GM21825 (cell line): ENCODE results near the gene FNBP1.

Experiments
- ATAC-seq: cut with Tn5 transposase; IDR thresholded peaks from one replicate; pipeline ENCODE4 v1.9.1; 2021; ENCODE audit warnings: mild to moderate bottlenecking, moderate library complexity; ENCODE audit not compliant: unreplicated experiment

FNBP1 gene

DNA sequence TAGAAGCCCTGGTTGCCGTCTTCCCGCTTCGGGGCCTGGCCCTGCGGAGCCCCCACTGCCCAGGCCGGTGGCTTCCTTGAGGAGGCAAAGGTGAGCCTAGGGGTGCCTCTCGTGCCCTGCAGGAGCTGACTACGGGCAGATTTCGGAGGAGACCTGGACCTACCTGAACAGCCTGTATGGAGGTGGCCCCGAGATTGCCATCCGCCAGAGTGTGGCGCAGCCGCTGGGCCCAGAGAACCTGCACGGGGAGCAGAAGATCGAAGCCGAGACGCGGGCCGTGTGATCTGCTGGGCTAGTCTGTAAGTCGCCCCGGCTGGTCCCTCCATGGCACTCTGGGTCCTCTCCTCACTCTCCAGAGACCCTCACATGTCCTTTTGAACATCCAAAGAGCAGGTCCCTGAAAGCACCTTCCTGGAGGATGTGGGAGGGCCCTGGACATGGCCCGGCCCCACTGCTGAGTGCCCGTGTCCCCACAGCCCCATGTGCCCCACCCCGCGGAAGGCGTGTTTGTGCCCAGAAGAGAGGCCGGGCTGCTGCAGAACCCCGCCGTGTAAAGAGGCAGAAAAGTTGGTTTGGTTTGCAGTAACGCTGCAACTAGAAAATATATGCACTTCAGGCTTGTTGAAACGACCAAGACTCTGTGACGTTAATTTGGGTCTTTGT, 162.9 kb downstream of the FNBP1 start:
- ATAC-seq, result no peak

- ATAC-seq, result no peak
Measured at GRCh38 chr9:129879103-129879699, 163.8 kb downstream of the FNBP1 start.

DNA sequence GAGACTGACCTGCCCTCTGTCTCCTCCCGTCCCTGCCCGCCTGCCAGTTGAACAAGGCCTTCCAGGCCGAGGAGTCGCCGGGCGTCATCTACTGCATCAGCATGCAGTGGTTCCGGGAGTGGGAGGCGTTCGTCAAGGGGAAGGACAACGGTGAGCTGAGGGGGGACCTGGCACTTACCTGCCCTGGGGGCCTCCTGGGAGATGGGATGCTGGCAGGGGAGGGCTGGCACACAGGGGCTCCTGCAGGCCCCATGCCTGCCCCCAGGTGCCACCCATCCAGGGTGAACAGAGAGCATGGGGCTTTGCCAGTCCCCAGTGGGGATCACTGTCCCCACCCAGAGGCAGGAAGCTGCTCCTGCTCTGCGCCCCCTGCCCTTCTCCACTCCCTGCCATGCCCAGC, 164.7 kb downstream of the FNBP1 start:
- no peak for ATAC-seq

DNA sequence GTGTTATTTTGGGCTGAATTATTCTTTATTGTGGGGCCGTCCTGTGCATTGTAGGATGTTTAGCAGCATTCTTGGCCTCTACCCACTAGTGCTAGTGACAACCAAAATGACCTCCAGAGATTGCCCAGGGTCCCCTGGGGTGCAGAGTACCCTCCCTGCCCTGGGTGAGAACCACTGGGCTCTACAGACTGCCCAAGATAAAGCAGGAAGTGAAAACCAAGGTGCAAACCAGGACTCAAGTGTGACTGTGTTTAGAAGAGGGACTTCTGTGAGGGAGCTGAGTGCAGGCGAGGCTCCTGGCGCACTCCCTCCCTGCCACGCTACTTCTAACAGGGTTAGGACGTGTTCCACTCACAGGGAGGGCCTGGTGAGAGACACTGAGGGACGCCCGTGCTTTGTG, 166.2 kb downstream of the FNBP1 start:
- no peak for ATAC-seq

DNA sequence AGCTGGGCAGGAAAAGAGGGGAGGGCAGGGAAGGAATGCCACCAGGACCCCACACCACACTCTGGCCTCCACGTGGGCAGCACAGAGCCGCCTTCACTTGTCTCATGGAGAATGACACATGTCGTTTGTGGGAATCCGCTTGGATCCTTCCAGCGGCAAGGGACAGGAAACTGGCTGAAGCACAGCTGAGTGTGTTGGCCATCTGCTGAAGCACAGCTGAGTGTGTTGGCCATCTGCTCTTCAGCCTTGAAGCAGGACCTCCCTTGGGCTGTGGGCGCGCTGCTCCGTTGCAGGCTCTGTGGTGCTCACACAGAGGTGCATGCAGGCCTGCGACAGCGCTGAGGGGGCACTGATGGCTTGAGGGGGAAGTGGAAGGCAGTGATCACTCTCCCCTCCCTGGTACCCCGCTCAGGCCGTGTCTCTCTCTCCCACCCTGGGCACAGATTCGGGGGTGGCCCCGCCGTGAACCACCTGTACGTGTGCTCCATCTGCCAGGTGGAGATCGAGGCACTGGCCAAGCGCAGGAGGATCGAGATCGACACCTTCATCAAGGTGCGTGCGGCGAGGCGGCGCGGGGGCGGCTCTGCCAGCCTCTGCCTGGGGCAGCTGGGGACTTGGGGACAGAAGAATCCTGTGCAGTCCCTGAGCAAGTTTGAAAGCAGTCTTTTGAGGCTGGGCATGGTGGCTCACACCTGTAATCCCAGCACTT, 167.1 kb downstream of the FNBP1 start:
- no peak for ATAC-seq

GRCh38 chr9:129875181-129875611, 167.8 kb downstream of the FNBP1 start:
- ATAC-seq, result no peak

- no peak for ATAC-seq
Measured at GRCh38 chr9:129874261-129875101, 168.5 kb downstream of the FNBP1 start.

- no peak for ATAC-seq
Measured at GRCh38 chr9:129873563-129874190, 169.3 kb downstream of the FNBP1 start.

GRCh38 chr9:129871046-129871445, 171.9 kb downstream of the FNBP1 start:
- ATAC-seq, result no peak

DNA sequence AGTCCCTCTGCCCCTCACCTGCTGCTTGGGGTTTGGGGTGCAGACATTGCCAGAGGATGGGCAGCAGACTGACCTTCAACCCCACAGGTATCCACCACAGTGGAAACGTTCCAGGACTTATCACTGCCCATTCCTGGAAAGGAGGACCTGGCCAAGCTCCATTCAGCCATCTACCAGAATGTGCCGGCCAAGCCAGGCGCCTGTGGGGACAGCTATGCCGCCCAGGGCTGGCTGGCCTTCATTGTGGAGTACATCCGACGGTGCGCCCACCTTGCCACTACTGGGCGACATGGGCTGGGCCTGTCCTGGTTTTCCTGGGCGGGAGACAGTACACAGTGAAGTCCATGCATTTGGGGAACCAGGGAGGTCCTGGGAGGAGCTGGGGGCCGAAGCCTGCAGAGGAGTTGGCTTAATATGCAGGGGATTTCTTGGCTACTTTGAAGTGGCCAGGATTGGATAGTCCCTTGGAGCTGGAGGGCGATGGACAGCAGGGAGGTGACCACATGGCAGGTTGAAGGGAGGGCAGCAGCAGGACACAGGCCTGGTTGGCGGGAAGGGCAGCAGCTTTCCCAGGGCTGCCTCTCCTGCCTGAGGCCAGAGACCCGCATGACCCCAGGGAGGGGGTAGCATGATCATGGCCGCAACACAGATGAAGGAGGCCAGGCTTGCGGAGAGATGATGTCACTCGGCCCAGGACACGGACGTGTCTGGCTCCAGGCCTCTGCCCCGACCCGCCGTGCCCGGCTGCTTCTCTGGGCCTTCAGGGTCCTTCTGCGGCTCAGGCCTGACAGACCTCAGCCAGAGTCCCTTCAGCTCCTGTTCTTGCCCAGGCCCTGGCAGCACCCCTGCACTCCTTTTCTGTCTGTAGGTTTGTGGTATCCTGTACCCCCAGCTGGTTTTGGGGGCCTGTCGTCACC, 173.1 kb downstream of the FNBP1 start:
- no peak for ATAC-seq

DNA sequence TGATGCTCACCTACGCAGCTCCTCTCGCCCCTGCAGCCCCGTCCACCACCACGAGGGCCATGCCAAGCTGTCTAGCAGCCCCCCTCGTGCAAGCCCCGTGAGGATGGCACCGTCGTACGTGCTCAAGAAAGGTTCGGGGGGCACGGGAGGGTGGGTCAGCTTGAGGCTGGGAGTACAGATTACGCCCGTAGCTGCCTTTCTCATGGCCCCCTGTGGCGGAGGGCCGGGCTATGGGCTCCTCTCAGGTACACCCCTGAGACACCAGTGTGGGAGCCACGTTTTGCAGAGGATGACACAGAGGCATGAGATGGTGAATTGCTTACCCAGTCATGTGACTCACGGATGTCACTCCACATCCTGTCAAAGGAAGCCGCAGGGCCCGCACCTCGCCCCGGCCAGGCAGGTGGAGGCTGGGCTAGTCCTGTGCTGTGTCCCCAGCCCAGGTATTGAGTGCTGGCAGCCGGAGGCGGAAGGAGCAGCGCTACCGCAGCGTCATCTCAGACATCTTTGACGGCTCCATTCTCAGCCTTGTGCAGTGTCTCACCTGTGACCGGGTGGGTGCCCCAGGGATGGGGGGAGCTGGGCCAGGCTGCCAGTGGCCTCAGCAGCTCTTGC, 174.0 kb downstream of the FNBP1 start:
- ATAC-seq, result no peak

DNA sequence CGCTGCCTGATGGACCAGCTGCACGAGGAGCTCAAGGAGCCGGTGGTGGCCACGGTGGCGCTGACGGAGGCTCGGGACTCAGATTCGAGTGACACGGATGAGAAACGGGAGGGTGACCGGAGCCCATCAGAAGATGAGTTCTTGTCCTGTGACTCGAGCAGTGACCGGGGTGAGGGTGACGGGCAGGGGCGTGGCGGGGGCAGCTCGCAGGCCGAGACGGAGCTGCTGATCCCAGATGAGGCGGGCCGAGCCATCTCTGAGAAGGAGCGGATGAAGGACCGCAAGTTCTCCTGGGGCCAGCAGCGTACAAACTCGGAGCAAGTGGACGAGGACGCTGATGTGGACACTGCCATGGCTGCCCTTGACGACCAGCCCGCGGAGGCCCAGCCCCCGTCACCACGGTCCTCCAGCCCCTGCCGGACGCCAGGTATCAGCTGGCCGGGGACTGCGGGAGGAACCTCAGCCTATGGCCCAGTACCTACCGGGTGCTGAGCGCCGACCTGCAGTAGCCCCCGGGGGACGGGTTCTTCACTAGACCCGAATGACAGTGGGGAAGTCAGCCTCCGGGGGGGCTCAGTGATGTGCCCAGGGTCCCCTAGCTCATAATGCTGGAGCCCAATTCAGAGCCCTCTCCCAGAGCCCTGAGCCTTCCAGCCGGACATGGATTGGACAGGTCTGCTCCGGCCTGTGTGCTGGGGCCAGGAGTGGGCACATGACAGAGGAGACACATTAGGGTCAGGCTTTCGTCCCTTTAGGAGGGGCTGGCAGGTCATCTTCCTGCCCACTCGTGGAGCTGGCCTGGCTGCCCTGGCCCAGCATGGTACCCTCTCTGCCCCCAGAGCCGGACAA, 174.7 kb downstream of the FNBP1 start:
- no peak for ATAC-seq

- ATAC-seq, result no peak
Measured at GRCh38 chr9:129867136-129868022, 175.6 kb downstream of the FNBP1 start.

DNA sequence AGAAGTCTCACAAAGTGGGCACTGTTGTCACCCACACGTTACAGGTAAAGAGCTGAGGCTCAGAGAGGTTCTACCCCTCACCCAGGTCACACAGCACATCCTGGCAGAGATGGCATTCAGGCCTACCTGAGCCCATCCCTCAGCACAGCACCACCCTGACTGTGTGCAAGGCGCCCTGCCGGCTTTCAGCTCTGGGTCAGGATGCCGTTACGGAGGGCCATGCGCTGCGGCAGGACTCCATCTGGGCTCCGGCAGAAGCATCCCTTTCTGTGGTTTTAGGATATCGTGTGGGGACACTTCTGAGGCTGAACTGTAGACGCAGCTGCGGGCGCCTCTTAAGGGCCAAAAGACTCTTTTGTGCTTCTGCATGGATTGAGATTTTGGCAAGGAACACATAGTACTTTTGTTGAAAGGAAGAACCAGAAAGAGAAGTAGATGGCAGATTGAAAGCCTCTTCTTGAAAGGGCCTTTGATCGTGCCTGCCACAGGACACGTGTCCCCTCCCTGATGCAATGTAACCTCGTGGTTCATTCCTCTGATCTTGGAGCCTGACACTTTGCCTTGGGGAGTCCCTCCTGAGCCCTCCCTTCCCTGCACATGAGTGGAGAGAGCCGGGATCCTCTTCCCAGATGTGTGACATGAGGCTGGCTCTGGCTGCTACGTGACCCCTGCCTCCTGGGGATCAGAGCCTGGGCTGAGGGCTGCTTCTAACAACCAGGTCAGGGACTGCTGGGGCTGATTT, 176.4 kb downstream of the FNBP1 start:
- ATAC-seq, result no peak

GRCh38 chr9:129865668-129866320, 177.2 kb downstream of the FNBP1 start:
- ATAC-seq, result no peak

- no peak for ATAC-seq
Measured at GRCh38 chr9:129864991-129865647, 177.9 kb downstream of the FNBP1 start.
